ENCODE data around the gene SPPL2B. TPM values are rescaled to one million over a fixed set of nuclear protein-coding genes. Genes with fewer than 3 reads are reported as not detected.

Gene SPPL2B
- total RNA-seq, 1 experiment from 2014 or later: 18.2 TPM

Other genes starting within 250 kb of the SPPL2B start
- gene MOB3A, start 232.4 kb upstream of the SPPL2B start, total RNA-seq (2014; rRNA removed; shearing (Covaris generic); ENCODE audit: low replicate concordance): 153 and 219 TPM in 2 replicates
- 285 and 487 TPM in 2 replicates for gene IZUMO4, start 231.8 kb upstream of the SPPL2B start, total RNA-seq (2014; rRNA removed; shearing (Covaris generic); ENCODE audit: low replicate concordance)
- 82.3 and 101 TPM in 2 replicates for gene AP3D1, start 177.1 kb upstream of the SPPL2B start, total RNA-seq (2014; rRNA removed; shearing (Covaris generic); ENCODE audit: low replicate concordance)
- 10.8 and 13.3 TPM in 2 replicates for gene DOT1L, start 164.8 kb upstream of the SPPL2B start, total RNA-seq (2014; rRNA removed; shearing (Covaris generic); ENCODE audit: low replicate concordance)
- 57.4 and 136 TPM in 2 replicates for gene PLEKHJ1, start 92.4 kb upstream of the SPPL2B start, total RNA-seq (2014; rRNA removed; shearing (Covaris generic); ENCODE audit: low replicate concordance)
- 27.2 and 55.8 TPM in 2 replicates for gene SF3A2, start 91.9 kb upstream of the SPPL2B start, total RNA-seq (2014; rRNA removed; shearing (Covaris generic); ENCODE audit: low replicate concordance)
- gene AMH, start 79.4 kb upstream of the SPPL2B start, total RNA-seq (2014; rRNA removed; shearing (Covaris generic); ENCODE audit: low replicate concordance): 1.9 and 7.2 TPM in 2 replicates
- not detected in 2 replicates for gene JSRP1, start 72.3 kb upstream of the SPPL2B start, total RNA-seq (2014; rRNA removed; shearing (Covaris generic); ENCODE audit: low replicate concordance)
- gene PEAK3, start 46.5 kb upstream of the SPPL2B start, total RNA-seq (2014; rRNA removed; shearing (Covaris generic); ENCODE audit: low replicate concordance): not detected in 2 replicates
- not detected in 2 replicates for gene LINGO3, start 20.5 kb upstream of the SPPL2B start, total RNA-seq (2014; rRNA removed; shearing (Covaris generic); ENCODE audit: low replicate concordance)
- gene LSM7, start 98 bp upstream of the SPPL2B start, total RNA-seq (2014; rRNA removed; shearing (Covaris generic); ENCODE audit: low replicate concordance): 140 and 228 TPM in 2 replicates
- gene TMPRSS9, start 31.6 kb downstream of the SPPL2B start, total RNA-seq (2014; rRNA removed; shearing (Covaris generic); ENCODE audit: low replicate concordance): not detected in 2 replicates
- 49.3 and 66.5 TPM in 2 replicates for gene TIMM13, start 98.9 kb downstream of the SPPL2B start, total RNA-seq (2014; rRNA removed; shearing (Covaris generic); ENCODE audit: low replicate concordance)
- gene LMNB2, start 128.3 kb downstream of the SPPL2B start, total RNA-seq (2014; rRNA removed; shearing (Covaris generic); ENCODE audit: low replicate concordance): 20.8 and 80.2 TPM in 2 replicates
- gene GADD45B, start 147.4 kb downstream of the SPPL2B start, total RNA-seq (2014; rRNA removed; shearing (Covaris generic); ENCODE audit: low replicate concordance): 8.6 and 11.0 TPM in 2 replicates

All from Karpas-422 (cell line).